BJ (cell line): ENCODE measurements around the gene ABTB1. TPM values are rescaled to one million over a fixed set of nuclear protein-coding genes. Genes with fewer than 3 reads are reported as not detected.

Experiments
- CTCF ChIA-PET: fragments of 350-600 bp; formaldehyde crosslinking; extraction: SDS; loops from one replicate; lab custom pipeline; 2021; ENCODE audit warnings: antibody characterized with exemption, inconsistent platforms; lab: Yijun Ruan, JAX
- POLR2A ChIA-PET: fragments of 300-600 bp; sonication (Branson Sonifier 250); formaldehyde crosslinking; extraction: SDS; loops from one replicate; lab custom pipeline; 2021; ENCODE audit warnings: antibody characterized with exemption; lab: Charles Lee
- DNase-seq: peaks from one replicate; pipeline ENCODE4 v3.0.0-alpha.2; 2011; ENCODE audit warnings: low read depth
- H3K27me3 ChIP-seq: 2 replicates; pipeline ENCODE4 v1.6.0; 2011; ENCODE audit warnings: low read length; ENCODE audit not compliant: control insufficient read depth, insufficient read depth
- H3K36me3 ChIP-seq: 2 replicates; pipeline ENCODE4 v1.5.1; 2011; ENCODE audit warnings: low read length; ENCODE audit not compliant: control insufficient read depth, insufficient read depth
- H3K4me3 ChIP-seq: 2 replicates; pipeline ENCODE4 v1.5.1; 2011; ENCODE audit warnings: low read depth, mild to moderate bottlenecking, control low read depth, low read length
- CTCF ChIP-seq: IDR thresholded peaks from 2 replicates; pipeline ENCODE4 v1.5.1; 2011; ENCODE audit warnings: low read depth, mild to moderate bottlenecking, control low read depth, inconsistent platforms, low read length, moderate library complexity; ENCODE audit not compliant: insufficient read depth
- polyA plus RNA-seq: library from polyadenylated mRNA; depleted of rRNA; stranded (reverse); fragments of >200 nt; gene quantifications from 2 replicates; pipeline ENCODE4 v1.2.3, GENCODE V29; 2011

Gene ABTB1
- polyA plus RNA-seq, 1 experiment, result 46.5 TPM

- POLR2A ChIA-PET, result no interaction called here
- Histone ChIP-seq H3K27me3 (no peaks in the 10 kb centered on the region), H3K4me3 (no peak overlapping the region), H3K36me3 (no peaks in the 10 kb centered on the region)
- TF ChIP-seq CTCF, result no peak
- no peak for DNase-seq
- CTCF ChIA-PET, result interaction anchor here (1.2 kb wide), 1 partner anchor 14 kb away, joined by 3 read pairs; no protein-coding TSS in a partner anchor
Measured at GRCh38 chr3:127668906-127669305, 3.8 kb upstream of the ABTB1 start.

GRCh38 chr3:127669541-127670228 is 3.1 kb upstream of the ABTB1 start:
- TF ChIP-seq CTCF, result no peak
- POLR2A ChIA-PET, result no interaction called here
- no peak for DNase-seq
- H3K36me3 ChIP-seq, result peaks cover 1% of the 10 kb centered on the region; the same call in 1 of the 2 replicates
- no peaks in the 10 kb centered on the region for H3K27me3 ChIP-seq
- CTCF ChIA-PET, result interaction anchor here (1.2 kb wide), 1 partner anchor 15 kb away, joined by 3 read pairs; no protein-coding TSS in a partner anchor
- H3K4me3 ChIP-seq, result no peak overlapping the region

GRCh38 chr3:127670229-127670559 is 2.6 kb upstream of the ABTB1 start:
- ChIA-PET POLR2A (no interaction called here), CTCF (interaction anchor here (1.1 kb wide), 1 partner anchor 301 kb away, joined by 3 read pairs; no protein-coding TSS in a partner anchor)
- DNase-seq, result no peak
- TF ChIP-seq CTCF, result no peak
- Histone ChIP-seq H3K36me3 (peaks cover 1% of the 10 kb centered on the region; the same call in 1 of the 2 replicates), H3K27me3 (no peaks in the 10 kb centered on the region), H3K4me3 (no peak overlapping the region)

GRCh38 chr3:127670761-127671522 is 1.8 kb upstream of the ABTB1 start:
- H3K36me3 ChIP-seq, result peaks cover 1% of the 10 kb centered on the region; the same call in 1 of the 2 replicates
- ChIA-PET CTCF (interaction anchor here (0.6 to 1.7 kb wide), 4 partner anchors 12 to 1644 kb away, joined by 3 to 4 read pairs (median 3); no protein-coding TSS in a partner anchor), POLR2A (no interaction called here)
- H3K27me3 ChIP-seq, result no peaks in the 10 kb centered on the region
- no peak overlapping the region for H3K4me3 ChIP-seq
- DNase-seq, result no peak
- TF ChIP-seq CTCF, result no peak
